LHCN-M2 (cell line): ENCODE measurements around the gene CCNT2. TPM values are rescaled to one million over a fixed set of nuclear protein-coding genes. Genes with fewer than 3 reads are reported as not detected.
A peak's percentile ranks its signal among the peaks of the same experiment; 100 is the strongest.
"Not testable (repeated sequence)": the region's sequence is repeated elsewhere in the genome, so short reads cannot be mapped to it uniquely, and the experiment has no call there.

Experiments
- DNase-seq: peaks from one replicate; pipeline ENCODE4 v3.0.0-alpha.2; 2012; ENCODE audit warnings: low read depth
- total RNA-seq: library from RNA; depleted of rRNA; stranded (reverse); fragments of >200 nt; gene quantifications from 2 replicates; pipeline ENCODE4 v1.2.3, GENCODE V29; 2014

The CCNT2 gene
- total RNA-seq, 1 experiment from 2014 or later, result 21.9 TPM

DNA sequence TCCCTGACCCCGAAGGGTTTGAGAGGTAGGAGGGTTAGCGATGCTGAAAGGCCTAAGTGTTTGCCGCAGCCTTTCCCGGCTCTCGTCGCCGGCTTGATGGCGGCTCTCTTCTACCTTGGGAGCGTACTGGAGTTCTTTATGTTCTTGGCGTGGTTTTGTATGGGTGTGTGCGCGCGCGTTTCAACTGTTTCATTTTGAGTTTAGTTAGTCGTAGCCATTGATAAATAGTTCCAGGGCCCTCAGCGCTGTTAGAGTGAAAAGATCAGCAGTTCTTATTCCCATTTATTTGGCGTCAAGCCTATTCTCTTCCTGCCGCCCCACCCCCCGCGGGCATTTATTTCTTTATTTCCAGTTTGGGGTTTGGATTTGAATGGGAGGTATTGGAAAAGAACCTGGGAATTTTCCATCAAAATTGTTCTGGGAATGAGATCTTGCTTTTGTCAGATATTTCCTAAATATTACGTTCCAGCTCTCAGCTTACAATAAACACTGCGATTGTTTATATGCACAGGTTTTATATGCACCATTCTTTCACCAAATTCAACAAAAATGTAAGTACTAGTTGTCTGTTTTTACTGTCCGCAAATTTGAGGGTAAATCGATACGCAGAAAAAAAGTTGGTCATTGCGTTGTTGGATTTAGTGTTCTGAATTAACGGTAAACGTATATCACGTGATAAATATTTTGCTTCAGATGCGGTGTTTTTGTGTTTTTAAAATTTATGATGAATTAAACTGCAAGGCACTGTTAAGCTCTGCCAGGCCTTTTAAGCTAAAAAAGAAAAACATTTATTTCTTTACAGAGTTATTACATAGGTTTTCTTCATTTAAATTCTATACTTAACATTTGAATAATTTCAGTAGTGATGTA is 954 bp downstream of the CCNT2 start:
- DNase-seq, result peak; percentile 37

DNA sequence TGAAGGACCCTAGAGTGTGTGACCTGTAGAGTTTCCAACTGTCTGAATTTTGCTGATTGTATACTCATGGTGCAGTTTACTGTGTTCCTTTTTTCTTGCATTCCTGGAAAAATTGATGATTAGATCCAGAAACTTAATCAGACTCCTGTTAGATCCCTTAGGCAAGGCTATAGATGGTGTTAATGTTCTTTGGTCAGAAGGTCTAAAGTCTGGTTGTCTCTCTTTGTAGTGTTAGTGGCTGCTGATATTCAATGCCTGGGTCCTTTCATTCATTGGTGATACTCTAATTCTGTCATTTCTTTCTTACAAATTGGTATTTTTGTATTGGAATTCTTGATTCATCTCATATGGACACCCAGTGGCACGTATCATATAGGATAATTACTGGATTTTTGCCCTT is 6.3 kb downstream of the CCNT2 start:
- no peak for DNase-seq

DNA sequence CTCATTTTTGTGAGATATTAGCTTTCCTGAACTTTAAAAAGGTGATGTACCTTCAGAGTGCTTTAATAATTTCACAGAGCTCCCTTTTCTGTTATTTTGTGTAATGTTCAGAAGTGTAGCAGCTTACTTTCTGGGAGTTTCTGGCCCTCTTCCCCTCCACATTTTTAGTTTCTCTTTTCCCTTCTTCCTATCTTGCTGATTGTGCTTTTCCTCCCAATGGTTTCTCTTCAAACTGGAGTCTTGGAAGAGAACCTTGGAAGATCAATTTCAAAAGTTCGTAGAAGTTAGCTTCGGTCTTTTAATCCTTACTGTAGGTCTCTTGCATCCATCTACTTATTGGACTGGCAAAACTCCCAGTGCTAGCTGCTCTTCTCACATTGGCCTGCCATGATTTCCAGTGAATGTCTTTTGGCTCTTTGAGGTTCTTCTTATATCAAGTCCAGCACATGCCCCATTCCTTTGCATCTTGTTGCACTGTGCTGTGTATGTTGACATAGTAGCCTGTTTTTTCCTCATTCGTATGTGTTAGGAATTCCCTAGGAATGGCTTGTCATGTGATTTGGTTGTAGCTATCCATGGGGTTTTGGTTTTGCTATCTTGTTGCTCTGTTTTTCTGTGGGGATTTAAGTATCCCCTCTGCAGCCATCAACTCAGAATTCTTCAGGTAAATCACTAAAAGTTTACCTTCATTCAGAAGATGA is 7.8 kb downstream of the CCNT2 start:
- no peak for DNase-seq

DNA sequence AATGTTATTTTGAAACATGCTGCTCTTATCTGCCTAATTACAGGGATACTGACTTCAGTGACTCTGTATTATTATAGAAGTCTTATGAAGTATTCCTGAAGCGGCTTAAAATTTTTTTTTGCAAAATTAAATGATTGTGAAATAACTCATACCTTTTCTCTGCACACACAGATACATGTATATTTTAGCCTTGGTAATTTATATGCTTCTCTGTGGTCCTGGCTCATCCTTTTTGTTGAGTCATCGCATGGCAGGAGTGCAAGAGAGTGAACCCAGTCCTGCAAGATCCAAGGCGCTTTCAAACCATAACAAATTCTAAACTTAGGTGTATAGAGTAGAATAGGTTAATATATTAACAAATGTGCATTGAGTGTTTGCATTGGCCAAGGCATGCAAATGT is 8.6 kb downstream of the CCNT2 start:
- DNase-seq, result peak; percentile 33

DNA sequence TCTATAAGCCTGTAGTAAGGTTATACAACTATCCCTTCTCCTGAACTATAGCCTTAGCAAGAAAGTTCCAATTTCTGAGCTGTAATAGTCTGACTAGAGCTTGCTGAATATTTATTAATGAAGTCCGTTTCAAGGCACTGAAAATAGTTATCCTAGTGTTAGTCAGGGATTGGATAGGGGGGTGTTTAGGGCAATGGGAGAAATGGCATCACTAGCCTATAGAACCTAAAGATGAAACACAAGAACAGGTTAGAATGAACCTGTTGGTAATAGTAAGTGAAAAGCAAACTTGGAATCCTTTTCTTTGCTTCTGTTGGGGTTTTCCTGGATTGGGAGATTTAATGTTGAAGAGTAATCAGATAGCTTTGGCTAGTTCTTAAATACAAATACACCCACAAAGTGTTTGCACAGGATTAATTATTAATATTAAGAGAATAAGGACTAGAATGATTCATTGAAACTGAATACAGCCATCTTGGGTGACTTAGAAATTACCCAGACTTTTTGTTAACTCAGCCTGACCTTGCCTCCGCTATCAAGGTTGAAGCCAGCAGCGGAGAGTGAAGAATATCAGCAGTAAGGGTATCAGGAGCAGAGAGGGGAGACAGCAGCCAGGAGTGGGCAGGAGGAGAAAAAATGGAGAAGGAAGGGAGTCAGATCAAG is 14.4 kb downstream of the CCNT2 start:
- no peak for DNase-seq

DNA sequence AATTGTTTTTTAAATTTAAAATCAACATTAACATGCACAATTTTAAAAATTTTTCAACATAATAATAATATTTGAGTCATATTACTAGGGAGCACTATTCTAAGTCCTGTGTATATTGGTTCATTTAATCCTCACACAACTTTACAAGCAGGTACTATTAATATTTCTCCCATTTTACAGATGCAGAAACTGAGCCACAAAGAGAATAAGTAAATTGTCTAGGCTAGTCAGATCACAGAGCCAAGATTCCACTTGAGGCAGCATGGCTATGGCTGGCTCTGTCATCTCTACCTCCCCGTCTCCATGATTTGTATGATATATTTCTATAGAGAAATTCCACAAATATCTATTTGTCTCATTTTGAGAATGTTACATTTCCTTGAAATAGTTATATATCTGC is 15.1 kb downstream of the CCNT2 start:
- no peak for DNase-seq

DNA sequence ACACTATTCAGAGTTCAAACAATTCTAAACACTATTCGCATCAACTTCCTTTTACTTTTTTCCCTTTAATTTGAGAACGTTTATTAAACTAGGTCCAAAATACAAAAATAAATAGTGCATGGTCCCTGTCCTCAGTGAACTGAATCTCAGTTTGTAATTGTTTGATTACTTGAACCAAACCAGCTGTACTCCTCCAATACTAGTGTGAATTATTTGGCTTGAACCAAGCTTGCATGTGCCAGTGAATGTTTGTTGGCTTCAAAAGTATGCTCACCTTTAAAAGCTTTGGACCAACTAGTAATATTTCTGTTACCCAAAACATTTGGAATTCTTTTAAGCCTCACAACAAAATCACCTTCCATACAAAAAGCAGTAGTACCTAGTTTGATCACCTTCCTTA is 15.5 kb downstream of the CCNT2 start:
- DNase-seq, result no peak

DNA sequence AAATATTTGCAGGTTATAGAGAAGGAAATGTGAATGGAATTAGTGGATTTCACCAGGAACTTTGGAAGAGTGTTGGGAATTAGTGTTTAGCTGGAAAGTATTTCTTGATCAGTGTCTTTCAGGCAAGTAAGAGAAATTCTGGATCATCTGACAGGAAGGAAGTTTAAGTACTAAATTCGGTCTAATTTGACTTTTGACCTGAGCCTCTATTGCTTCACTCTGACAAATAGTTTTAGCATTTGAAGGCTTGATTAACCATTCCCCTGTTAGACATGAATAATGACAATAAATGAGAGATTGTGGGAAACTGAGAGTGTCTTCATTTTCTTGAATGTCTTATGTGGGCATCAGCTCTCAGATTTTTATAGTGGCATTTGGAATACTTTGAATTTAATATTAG is 16.0 kb downstream of the CCNT2 start:
- no peak for DNase-seq

DNA sequence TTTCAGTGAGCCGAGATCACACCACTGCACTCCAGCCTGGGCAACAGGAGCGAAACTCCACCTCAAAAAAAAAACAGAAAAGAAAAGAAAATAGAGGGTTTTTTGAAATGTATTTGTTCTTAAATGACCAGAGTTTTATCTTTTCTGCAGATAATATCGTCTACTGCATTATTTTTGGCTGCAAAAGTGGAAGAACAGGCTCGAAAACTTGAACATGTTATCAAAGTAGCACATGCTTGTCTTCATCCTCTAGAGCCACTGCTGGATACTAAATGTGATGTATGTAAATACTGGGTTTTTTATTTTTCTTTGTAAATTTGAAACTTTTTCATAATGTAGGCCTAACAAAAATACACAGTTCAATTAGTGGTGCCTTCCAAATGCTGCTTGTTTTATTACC is 18.1 kb downstream of the CCNT2 start:
- no peak for DNase-seq

DNA sequence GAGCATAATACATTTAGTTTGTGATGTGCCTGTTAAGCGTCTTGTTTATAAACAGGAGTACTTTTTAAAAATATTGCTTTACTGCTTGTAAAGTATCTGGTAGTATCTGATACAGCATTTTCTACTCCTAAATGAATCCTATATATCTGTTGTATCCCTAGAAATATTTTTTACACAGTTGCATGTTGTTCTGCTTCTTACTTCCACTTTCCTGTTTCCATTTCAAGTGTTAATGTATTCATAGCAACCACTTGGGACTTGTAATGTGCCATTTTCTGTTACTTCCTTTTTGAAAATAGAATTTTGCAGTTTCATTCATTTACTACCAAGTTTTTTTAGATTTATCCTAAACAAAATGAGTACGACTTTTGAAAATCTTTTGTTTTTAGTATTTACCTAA is 24.9 kb downstream of the CCNT2 start:
- no peak for DNase-seq

DNA sequence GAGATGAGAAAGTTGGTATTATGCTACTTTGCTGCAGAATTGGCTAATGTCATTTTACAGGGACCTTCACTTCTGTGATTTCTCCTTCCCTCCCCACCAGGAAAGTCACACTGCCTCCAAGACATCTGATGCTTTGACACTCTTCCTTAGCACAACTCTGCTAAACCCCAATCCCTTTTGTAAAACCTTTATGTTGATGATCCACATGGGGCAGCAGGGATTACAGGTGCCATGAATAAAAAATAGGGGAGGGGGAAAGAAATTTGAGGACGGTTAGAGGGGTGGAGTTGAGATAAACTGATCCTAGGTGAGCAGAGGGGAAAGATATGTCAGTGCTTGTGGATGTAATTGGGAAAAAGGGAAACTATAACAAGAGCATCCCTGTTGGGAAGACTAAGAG is 26.4 kb downstream of the CCNT2 start:
- no peak for DNase-seq

DNA sequence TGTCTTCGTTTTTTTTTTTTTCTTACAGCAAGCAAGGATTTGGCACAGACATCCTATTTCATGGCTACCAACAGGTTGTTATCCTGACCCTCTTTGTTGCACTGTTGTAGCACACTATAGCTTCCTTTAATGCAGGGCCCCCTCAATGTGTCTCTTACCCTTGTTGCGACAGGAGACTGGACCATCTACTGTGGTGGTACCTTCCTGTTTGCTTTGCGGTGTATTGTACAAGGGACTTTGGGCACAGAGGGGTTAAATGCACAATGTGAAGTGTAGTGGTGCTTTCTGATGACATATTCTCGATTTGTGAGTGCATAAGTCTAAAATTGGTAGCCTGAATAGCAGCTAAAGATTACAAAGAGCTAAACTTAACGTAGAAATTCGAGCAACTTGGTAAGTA is 27.5 kb downstream of the CCNT2 start:
- no peak for DNase-seq

DNA sequence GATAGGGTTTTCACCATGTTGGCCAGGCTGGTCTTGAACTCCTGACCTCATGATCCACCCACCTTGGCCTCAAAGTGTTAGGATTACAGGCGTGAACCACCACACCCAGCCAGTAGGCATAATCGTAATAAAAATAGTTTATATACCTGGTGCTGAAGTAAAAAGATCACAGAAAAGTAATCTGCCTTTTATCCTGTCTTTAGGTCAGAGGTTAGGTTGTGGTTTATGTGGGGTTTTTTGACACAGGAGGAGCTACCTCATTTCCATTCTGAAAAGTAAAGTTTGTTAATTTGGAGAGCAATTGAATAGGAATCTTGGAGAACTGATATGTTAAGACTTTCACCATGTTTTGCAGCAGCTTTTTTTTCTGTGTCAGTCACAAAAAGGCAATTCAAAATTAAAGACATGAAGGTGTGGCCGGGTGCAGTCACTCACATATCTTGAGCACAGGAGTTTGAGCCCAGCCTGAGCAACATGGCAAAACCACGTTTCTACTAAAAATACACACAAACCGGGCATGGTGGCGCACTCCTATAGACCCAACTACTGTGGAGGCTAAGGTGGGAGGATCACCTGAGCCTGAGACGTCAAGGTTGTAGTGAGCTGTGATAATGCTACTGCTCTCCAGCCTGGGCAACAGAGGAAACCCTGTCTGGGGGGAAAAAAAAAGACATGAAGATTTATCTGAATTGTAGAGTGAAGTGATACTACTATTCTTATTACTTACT is 31.5 kb downstream of the CCNT2 start:
- DNase-seq, result no peak

DNA sequence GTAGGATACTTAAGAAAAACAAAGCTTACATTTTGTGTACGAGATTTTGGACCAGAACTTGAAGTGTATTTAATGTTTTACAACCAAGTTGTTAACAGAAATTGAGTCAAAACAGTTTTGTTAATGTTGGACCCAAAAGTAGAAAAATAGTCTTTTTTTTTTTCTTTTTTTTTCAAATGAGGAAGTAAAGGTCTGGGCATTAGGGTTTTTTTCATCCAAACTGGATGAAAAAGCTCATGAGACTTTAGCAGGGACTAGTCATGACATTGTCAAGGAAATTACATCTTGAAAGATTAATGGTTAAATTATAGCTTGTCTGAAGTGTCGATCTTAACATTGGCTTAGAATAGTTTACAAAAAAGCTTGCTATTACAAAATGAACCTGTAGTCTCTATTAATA is 32.3 kb downstream of the CCNT2 start:
- no peak for DNase-seq

DNA sequence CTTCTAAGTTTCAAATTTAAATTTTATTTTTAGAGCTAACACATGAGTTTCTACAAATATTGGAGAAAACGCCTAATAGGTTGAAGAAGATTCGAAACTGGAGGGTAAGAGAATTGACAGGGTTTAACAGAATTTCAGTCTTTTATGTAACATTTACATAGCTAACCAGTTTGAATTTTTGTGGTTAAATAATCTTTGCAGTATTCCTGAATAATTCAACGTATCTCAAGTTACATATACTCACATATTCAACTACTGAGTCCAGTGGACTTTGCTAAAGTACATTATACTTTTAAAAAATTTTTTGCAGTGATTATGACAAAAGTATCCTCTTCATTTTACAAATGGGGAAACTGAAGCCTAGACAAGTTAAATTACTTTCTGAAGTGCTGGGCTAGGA is 34.0 kb downstream of the CCNT2 start:
- DNase-seq, result no peak

DNA sequence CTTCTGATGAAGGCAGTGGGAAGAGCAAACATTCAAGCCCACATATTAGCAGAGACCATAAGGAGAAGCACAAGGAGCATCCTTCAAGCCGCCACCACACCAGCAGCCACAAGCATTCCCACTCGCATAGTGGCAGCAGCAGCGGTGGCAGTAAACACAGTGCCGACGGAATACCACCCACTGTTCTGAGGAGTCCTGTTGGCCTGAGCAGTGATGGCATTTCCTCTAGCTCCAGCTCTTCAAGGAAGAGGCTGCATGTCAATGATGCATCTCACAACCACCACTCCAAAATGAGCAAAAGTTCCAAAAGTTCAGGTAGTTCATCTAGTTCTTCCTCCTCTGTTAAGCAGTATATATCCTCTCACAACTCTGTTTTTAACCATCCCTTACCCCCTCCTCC is 35.4 kb downstream of the CCNT2 start:
- no peak for DNase-seq

DNA sequence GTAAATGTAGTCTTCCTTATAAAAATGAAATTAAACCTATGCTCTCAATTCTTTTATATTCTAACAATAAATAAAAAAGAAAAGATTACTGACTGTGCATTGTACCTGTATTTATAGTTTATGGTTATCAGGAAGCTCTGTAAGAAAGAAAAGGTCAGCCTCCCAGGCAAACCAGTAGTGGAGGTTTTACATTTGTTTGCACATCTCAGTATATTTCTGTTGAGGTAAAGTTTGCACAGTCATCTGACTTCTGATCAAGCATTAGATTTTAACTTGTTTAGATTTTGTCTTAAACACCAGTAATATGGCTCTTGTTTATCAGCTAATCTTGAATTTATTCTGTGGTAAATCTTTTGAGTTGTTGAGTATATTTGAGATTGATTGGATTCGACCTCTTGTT is 37.1 kb downstream of the CCNT2 start:
- no peak for DNase-seq

DNA sequence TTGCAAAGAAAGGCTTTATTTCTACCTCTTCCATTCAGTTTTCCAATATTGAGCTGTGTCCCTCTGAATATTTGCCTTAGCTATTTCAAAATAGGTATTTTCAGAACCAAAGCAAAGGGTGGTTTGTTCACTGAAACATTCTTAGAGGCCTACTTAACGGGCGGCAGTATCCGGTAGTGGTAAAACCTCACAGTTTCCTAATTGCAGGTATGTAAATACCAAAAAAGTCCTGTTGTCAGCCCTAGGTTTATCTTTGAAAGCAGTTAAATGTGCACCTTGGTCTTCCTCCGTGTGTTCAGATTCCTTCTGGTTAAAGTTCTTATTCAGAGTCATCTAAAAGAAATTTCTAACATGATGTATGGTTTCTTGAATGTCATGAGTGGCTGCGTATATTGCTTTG is 38.9 kb downstream of the CCNT2 start:
- no peak for DNase-seq

DNA sequence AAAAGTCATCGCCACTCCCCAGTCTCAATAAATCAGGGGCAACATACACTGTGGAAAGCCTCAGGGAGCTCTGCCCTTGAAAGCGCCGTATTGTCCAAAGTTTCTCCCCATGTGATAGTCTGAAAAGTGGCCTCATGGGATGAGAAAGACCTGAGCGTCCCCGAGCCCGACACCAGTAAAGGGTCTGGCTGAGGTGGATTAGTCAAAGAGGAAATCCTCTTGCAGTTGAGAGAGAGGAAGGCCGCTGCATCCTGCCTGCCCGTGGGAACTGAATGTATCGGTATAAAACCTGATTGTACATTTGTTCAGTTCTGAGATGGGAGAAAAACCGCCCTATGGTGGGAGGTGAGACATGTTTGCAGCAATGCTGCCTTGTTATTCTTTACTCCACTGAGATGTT is 48.5 kb downstream of the CCNT2 start:
- not testable (repeated sequence) for DNase-seq

DNA sequence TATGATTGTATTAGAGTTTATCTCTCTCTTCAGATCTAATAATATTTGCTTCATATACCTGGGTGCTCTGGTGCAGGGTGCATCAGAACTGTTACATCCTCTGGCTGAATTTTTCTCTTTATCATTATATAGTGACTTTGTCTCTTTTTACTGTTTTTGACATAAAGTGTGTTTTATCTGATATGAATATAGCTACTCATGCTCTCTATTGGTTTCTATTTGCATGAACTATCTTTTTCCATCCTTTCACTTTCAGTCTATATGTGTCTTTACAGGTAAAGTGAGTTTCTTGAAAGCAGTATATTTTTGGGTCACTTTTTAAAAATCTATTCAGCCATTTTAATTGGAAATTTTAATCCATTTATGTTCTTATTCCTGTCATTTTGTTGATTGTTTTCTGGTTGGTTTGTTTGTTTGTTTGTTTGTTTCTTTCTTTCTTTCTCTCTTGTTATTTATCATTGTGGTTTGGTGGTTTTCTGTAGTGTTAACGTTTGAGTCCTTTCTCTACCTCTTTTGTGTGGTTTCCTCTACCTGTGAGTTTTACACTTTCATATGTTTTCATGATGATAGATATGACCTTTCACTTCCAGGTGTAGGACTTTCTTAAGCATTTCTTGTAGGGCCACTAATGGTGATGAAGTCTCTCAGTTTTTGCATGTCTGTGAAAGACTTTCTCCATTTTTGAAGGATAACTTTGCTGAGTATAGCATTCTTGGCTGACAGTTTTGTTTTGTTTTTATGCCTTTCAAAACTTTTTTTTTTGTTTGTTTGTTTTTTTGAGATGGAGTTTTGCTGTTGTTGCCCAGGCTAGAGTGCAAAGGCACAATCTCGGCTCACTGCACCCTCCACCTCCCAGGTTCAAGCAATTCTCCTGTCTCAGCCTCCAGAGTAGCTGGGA is 54.9 kb downstream of the CCNT2 start:
- no peak for DNase-seq
